ENCODE results near the gene MRPL20.
"Not testable (repeated sequence)": the region's sequence is repeated elsewhere in the genome, so short reads cannot be mapped to it uniquely, and the experiment has no call there.

Gene MRPL20

GRCh38 chr1:1403653-1404052 is 3.4 kb downstream of the MRPL20 start:
- no peak for DNase-seq

GRCh38 chr1:1402901-1403392 is 4.1 kb downstream of the MRPL20 start:
- not testable (repeated sequence) for DNase-seq

GRCh38 chr1:1402072-1402900 is 4.8 kb downstream of the MRPL20 start:
- peak; percentile 41 for DNase-seq

DNA sequence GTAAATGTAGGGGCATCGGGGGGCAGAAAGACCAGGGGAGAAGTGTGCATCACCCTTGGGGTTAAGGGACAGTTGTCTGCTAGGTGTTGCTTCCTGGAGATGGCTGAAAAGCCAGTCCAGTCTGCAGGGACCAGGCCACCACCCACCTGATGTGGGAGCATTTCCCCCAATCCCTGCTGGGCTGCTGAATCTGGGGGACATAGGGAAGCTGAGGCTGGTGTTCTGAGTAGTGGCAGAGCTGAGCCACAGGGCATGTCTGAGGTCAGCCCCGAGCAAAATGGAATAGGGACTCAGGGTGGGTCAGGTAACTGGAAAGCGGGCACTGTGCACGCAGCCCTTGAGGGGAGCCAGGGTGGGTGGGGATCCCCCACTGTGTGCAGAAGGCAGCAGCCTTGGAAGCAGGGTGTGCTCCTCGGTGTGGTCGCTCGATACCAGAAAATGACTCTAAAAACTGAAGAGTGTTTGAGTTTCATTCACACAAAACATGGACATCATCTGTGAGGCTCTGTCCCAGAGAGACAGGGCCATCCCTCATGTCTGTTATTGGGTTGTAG is 5.6 kb downstream of the MRPL20 start:
- no peak for DNase-seq

DNA sequence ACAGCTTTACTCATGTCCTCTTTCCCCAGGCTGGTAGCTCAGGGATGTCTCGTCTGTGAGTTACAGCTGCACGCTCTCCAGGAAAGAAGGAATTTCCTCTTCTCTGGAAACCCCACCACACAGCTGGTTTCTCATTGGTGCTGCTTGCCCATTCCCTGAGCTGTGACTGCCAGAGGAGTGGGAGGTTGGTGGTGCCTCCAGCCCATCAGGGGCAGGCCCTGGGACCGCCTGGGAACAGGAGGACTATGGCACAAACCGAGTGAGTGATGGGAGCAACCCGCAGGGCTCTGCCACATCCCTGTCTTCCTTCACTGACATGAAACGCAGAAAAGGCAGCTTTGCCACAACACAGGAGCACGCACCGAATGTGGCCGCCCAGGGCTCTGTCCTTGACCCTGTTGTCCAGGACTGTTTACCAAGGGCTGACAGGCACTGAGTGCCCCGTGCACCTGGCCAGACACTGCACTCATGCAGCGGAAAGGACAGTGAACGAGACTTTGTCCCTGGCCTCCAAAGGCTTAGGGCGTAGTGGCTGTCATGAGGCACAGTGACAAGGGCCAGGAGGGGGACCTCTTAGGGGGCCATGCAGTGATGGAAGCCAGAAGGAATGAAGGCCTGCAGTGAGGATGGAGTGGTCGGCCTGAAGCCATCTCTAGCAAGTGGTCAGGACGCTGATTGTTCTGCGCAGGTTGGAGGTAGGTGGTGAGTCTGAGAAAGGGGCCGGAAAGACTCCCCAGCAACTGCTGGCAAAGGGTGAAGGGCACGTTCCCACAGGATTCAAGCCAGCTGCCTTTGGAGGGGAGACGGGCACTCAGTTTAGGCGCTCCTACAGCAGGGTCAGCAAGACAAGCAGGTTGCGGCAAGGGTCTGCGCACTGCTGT is 6.3 kb downstream of the MRPL20 start:
- DNase-seq, result no peak

- peak; percentile 4 for DNase-seq
Measured at GRCh38 chr1:1399872-1400575, 7.1 kb downstream of the MRPL20 start.

DNA sequence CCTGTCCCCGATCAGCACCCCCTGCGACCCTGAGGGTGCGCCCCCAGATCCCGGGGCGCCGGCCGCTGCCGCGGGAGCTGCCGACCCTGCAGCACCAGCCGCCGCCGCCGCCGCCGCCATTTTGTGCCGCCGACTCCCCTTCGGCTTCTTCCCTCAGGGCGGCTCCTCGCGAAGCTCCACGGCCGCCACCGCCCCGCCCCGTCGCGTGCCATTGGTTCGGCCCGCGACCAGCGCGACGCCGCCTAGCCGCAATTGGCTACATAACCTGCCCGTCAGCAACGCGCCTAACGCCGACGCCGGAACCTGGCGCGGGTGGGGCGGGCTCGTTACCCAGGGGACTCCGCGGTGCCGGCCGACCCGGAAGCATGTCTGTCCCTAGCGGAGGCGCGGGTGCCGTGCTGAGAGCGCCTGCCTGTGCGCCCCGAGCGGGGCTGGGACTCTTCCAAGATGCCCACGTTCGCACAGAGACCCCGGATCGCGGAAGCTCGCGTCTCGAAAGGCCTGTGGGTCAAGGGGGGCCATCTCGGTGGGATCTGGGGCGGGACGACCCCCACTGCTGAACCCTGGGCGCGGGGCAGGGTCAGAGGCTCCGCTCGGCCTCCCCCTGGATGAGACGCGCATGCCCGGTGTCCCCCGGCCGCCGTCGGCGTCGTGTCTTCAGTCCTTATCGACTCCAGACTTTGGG is 7.8 kb downstream of the MRPL20 start, which contains the start of gene CCNL2:
CCNL2 (minus strand) TSS at position 149 of the 685 bp plus-strand sequence; CDS start at position 120, 29 bp downstream.
- peak; percentile 99 for DNase-seq

- no peak for DNase-seq
Measured at GRCh38 chr1:1398677-1399186, 8.4 kb downstream of the MRPL20 start.

- DNase-seq, result no peak
Measured at GRCh38 chr1:1397839-1398523, 9.1 kb downstream of the MRPL20 start.

- DNase-seq, result no peak
Measured at GRCh38 chr1:1395166-1395565, 11.9 kb downstream of the MRPL20 start.

DNA sequence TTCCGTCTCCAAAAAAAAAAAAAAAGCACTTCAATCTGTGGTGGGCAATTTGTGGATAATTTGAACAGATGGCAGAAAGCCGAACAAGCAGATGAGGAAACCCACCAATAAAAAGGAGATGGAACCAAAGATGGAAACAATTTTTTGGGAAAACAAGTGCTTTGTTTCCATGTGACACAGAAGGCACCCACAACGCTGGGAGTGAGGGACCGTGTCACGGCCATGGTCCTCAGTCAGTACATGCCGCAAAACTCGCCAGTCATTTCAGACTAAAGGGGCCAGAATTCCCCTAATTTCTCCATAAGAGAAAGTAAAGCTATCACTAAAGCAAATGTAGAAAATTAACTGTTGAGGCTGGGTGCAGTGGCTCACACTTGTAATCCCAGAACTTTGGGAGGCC is 13.0 kb downstream of the MRPL20 start:
- no peak for DNase-seq

DNA sequence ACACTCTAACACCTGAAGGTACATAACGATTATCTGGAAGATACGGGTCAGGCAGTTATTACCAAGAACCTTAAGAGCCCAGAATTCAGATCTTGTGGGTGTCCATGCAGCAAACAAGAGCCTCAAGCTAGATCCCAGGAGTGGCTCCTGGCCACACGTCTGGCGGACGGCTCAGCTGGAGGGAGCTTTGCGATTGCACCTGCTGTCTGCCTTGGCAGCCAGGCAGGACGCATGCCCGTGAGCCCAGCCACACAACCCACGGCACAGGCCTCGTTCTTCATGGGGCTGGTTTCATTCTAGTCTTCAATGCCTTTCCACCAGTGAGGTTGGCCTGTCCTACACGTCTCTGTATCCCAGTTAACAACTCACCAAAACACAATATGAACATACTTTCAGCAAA is 13.7 kb downstream of the MRPL20 start:
- no peak for DNase-seq

DNA sequence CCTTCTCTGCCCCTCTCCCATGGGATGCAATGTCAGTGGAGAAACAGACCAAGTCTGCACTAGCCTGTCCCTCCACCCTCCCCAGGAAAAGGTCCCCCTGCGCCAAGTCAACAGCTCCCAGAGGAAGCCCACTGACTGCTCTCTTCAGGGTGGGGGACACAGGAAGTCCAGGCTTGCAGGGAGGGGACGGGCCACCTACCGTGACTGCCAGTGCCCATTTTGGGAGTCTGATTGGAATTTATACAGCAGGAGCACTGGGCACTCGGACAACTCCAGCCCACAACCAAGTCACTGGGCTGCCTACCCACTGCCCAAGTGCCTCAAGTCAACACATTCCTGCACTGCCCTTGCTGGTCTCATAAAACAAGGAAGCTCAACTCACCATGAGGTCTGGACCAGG is 14.1 kb downstream of the MRPL20 start:
- DNase-seq, result no peak

- DNase-seq, result no peak
Measured at GRCh38 chr1:1391225-1391624, 15.9 kb downstream of the MRPL20 start.

- DNase-seq, result no peak
Measured at GRCh38 chr1:1390675-1391074, 16.4 kb downstream of the MRPL20 start.

DNA sequence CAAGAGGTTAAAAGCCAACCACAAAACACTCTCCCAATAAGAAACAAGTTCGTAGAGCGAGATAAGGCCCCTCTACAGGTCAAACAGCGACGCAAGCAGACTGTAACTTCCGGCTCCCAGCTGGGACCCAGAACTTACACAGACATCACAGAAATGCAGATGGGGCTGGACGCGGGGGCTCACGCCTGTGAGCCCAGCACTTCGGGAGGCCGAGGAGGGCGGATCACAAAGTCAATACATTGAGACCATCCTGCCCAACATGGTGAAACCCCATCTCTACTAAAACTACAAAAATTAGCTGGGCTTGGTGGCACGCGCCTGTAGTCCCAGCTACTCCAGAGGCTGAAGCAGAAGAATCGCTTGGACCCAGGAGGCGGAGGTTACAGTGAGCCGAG is 19.0 kb downstream of the MRPL20 start:
- DNase-seq, result no peak

- no peak for DNase-seq
Measured at GRCh38 chr1:1387098-1388077, 19.7 kb downstream of the MRPL20 start.

GRCh38 chr1:1385931-1386330 is 21.2 kb downstream of the MRPL20 start:
- no peak for DNase-seq

DNA sequence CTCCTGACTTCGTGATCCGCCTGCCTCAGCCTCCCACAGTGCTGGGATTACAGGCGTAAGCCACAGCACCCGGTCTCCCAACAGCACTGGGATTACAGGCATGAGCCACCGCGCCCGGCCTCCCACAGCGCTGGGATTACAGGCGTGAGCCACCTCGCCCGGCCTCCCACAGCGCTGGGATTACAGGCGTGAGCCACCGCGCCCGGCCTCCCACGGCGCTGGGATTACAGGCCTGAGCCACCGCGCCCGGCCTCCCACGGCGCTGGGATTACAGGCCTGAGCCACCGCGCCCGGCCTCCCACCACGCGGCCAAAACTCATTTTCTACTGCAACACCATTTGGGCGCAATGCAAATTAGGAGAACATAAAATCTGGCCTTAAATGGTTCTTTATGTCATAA is 21.8 kb downstream of the MRPL20 start:
- not testable (repeated sequence) for DNase-seq

DNA sequence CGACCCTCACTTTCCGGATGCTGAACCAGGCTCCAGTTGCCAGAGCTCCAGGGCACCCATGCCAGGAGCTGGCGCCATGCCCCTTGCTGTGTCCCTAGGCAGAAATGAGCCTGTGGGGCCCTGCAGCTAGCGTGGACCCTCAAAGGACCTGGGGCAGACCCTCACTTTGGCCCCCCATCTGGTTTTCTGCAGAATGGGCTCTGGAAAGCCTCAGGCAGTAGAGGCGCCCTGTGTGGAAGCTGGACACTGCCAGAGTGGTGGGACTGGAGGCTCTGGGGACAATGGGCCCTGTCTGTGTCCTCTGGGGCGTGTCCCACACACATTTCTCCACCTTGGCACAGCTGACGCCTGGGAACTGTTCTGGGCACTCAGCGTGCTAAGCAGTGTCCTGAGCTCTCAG is 25.8 kb downstream of the MRPL20 start:
- DNase-seq, result no peak

All from CD4-positive, alpha-beta T cell treated with Interleukin-10 for 1 hour (primary cell).